ENCODE measurements around the gene HS6ST3.

Gene HS6ST3

GRCh38 chr13:96553796-96554195, 463.9 kb downstream of the HS6ST3 start:
- DNase-seq = no peak

GRCh38 chr13:96573563-96573962, 483.7 kb downstream of the HS6ST3 start:
- DNase-seq = no peak

DNA sequence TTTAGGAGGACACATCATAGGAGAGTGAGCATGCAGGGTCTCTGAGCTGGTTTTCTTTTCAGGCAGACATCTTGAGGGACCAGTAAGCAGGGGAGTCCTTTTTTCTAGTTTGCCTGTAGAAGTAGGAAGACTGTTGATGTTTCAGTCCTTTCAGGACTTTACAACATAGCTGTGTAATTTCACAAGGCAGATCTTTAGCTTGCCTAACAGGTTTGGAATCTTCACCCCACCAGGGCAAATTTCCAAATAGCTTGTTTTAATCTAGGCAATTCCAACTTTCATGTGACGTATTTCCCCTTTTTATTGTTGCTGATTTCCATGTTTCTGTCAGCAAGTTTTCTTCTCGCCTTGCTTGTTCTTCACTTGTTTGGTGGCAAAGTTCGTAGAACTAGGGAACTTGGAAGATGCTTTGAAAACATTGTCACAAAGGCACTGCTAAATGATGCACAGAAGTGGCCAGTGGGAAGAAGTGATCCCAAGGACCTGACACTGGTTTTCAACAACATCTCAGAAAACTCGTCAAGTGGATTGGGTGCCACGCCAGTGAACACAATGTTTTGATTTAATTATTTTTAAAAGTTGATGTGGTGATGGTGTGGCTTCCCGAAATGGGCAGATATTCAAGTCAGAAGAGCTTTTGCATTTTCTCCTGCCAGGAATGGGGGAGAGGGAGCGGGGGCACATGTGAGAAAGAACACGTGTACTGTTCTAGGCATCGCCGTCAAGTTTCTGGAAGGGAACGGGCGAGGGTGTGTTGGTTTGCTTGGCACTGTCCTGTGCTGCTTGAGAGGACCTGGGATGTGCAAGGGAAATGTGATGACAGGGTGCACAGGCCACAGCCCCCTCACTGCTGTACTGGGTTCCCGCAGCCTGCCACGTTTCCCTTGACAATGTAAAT, 485.8 kb downstream of the HS6ST3 start:
- no peak for DNase-seq

DNA sequence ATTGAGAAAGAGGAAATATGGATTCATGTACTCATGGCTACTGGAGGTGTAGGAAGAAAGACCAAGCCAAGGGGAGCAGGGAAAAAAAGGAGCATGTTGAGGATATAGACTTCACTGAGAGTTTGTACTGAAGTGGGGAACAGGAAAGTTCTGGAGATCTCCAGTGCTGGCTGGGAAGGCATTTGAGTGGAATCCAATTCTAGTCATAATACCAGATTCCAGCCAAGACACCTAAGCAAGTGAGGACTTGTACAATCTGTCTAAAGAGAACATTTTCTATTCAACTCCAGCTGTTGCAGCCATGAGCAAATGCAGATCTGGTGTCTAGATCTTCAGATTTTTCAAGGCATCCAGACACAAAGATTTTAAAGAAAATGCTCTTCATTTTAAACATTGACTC, 491.8 kb downstream of the HS6ST3 start:
- DNase-seq = no peak

DNA sequence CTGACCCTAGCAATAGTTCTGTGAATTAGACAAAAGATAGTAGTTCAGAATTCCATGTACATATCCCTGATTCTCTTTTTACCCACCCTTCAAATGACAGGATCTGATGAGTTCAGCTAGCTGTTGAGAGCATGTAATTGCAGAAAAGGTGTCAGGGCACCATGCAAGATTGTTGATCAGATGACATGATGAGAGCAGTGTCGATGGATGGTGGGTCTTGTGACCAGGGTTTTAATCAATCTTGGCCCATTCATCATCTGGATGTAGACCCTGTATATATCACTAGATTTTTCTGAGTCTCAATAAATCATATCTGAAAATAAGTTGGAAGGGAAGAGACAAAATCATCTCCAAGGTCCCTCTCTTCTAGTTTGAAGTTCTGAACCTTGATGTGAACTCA, 525.3 kb downstream of the HS6ST3 start:
- DNase-seq = no peak

DNA sequence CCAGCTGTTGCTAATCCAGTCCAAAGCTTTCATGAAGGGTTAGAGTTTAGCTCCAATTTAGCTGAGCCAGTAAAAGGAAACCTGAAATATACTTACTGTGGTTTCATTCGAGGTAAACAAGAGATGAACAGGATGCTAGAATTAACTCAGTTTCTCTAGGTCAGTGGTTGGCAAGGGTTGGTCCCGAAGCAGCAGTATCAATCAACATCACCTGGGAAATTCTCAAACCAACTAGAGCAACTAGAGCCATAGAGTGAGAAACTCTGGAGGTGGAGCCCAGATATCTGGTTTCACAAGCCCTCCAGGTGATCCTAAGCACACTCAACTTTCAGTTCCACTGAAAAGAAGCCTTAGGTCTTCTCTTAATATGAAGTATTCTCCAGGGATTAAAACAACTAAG, 527.6 kb downstream of the HS6ST3 start:
- no peak for DNase-seq

DNA sequence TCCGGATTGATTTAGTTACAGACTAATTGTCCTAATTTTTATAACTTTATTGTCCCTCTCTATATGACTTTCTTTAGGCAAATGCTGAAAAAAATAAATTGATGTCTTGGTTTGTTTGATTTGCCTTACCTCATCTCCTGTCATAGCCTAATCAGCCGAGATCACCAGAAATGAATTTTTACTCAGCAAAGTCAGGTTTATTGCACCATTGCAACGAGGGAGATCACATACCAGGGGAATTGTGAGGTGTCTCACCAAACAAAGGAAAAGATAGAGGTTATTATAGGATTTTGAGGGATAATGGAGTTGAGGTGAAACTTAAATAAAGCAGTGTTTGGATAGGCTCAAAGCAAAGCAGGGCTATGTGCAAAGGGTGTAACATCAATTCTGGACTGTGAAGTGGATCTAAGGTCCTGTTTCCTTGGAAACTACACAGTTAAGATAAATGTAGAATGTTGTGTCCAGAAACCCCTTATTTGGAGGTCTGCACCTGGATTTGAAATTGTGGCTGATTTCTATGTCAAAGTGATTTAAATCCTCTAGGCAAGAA, 531.8 kb downstream of the HS6ST3 start:
- DNase-seq = no peak

- DNase-seq = no peak
Measured at GRCh38 chr13:96629331-96629730, 539.4 kb downstream of the HS6ST3 start.

- DNase-seq = no peak
Measured at GRCh38 chr13:96632536-96633320, 542.8 kb downstream of the HS6ST3 start.

- DNase-seq = no peak
Measured at GRCh38 chr13:96636001-96636709, 546.2 kb downstream of the HS6ST3 start.

DNA sequence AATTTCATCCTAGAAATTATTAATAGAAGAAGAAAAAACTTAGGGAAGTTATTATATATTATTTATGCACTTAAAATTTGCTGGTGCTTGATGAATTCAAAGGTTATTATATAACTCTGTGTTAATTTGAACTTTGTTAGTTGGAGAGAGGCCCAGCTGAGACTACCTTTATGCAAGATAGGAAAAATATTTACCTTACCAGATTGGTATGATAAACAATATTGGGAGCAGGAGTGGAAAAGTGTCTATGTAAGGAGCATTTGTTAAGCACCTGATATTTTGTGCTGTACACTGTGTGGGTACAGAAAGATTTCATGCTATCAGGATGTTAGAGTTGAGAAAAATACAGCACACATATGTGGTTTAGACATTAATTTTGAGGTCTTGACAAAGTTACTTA, 547.1 kb downstream of the HS6ST3 start:
- DNase-seq = no peak

GRCh38 chr13:96646101-96646500, 556.2 kb downstream of the HS6ST3 start:
- no peak for DNase-seq

- DNase-seq = no peak
Measured at GRCh38 chr13:96646515-96647211, 556.8 kb downstream of the HS6ST3 start.

GRCh38 chr13:96650301-96650886, 560.5 kb downstream of the HS6ST3 start:
- DNase-seq = no peak

DNA sequence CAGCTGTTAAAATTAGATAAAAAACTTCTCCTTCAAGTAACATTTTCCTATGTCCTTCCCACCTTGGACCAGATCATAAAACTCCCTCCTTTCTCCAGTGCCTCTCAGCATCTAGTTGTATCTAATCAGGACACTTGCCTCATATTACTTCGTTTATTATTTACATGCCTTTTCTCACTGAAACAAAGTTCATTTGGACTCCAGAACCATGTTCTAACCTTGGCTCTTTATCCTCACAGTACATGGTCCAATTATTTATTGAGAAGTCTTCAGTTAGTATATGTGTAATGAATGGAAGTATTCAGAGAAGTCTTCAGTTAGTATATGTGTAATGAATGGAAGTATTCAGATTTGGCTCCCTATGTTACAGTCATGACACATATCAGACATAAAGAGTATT, 561.7 kb downstream of the HS6ST3 start:
- DNase-seq = no peak

DNA sequence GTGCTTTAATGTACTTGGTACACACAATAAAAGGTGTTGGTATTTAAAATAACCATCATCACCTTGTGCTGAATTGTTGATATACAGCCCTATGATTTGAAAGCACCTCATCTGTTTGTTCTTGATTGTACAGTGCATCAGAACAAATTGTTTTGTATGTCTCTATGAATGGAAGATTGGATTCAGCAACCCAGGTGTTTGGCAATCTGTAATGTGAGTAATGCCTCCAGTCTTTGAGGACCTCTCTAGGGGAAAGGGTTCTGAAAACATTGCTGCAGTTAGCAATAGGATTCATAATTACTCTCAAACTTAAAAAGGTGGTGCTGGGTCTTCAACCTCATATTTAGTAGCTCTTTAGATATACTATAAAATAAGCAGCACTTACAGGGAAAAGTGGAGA, 562.6 kb downstream of the HS6ST3 start:
- no peak for DNase-seq

GRCh38 chr13:96661612-96662011, 571.7 kb downstream of the HS6ST3 start:
- no peak for DNase-seq

DNA sequence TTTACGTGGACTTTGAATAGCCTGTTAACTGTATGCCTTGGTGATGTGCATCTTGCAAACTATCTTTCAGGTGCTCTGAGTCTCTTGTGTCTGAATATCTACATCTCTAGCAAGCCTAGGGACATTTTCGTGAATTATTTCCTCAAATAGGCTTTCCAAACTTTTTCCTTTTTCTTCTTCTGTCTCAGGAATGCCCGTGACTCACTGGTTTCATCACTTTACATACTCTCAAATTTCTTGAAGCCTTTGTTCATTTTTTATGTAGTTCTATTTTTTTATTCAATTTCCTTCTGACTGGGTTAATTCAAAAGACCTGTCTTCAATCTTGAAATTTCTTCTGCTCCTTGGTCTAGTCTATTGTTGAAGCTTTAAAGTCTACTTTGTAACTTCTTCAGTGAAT, 572.1 kb downstream of the HS6ST3 start:
- no peak for DNase-seq

- no peak for DNase-seq
Measured at GRCh38 chr13:96667294-96668018, 577.5 kb downstream of the HS6ST3 start.

DNA sequence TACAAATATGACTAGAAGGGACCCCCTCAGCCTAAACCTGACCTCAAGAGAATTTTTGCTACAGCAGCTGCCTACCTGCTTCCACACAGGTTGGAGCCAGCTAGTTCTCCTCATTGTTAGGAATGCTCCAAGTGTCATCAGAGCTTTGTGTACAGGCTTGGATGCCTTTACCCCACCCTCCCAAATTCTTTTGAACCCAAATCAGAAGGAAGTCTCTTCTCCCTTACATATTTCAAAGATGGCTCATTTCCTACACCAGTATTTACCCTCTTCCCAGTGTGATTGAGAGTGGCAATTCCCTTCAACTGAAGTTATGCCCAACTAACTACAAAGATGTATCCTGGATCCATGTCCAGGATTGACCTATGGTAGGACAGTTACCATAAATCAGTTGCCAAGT, 581.2 kb downstream of the HS6ST3 start:
- no peak for DNase-seq

GRCh38 chr13:96672016-96672415, 582.1 kb downstream of the HS6ST3 start:
- DNase-seq = no peak
